Panc1 (cell line): ENCODE results near the gene KCNMA1.

Source experiments
- CTCF ChIP-seq: fragments of 450-650 bp; IDR thresholded peaks from 2 replicates; pipeline ENCODE4 v1.5.1; 2017; ENCODE audit warnings: mild to moderate bottlenecking
- TCF7L2 ChIP-seq: IDR thresholded peaks from 2 replicates; pipeline ENCODE4 v1.6.1; 2011; ENCODE audit warnings: mild to moderate bottlenecking, low read depth, low read length, inconsistent platforms

GRCh38 chr10:77458986-77459590 lies 178.5 kb downstream of the KCNMA1 start:
- TF ChIP-seq TCF7L2 (no peak), CTCF (no peak)
